Thyroid gland (tissue), 4 donors: ENCODE data around the gene DNMT3A.

Experiments used
- POLR2A ChIP-seq, 2 donors: fragments of 450-650 bp; IDR thresholded peaks; one replicate each; pipeline ENCODE4 v1.6.1; 2017; ENCODE audit warnings: antibody characterized with exemption in 2 of 2, mild to moderate bottlenecking in 2 of 2, moderate library complexity in 1 of 2
- TF ChIP-seq, protein P1 (sequence below), 6 experiments: fragments of 200-600 bp in 3 of 6; fragments of 450-650 bp in 3 of 6; sonication (generic) in 3 of 6; IDR thresholded peaks; one replicate each; pipeline ENCODE4 v1.5.1; 2016 to 2019; ENCODE audit warnings: antibody characterized with exemption in 6 of 6, mild to moderate bottlenecking in 2 of 6, inconsistent platforms in 1 of 6, moderate library complexity in 1 of 6

- TF ChIP-seq, protein P1, sequence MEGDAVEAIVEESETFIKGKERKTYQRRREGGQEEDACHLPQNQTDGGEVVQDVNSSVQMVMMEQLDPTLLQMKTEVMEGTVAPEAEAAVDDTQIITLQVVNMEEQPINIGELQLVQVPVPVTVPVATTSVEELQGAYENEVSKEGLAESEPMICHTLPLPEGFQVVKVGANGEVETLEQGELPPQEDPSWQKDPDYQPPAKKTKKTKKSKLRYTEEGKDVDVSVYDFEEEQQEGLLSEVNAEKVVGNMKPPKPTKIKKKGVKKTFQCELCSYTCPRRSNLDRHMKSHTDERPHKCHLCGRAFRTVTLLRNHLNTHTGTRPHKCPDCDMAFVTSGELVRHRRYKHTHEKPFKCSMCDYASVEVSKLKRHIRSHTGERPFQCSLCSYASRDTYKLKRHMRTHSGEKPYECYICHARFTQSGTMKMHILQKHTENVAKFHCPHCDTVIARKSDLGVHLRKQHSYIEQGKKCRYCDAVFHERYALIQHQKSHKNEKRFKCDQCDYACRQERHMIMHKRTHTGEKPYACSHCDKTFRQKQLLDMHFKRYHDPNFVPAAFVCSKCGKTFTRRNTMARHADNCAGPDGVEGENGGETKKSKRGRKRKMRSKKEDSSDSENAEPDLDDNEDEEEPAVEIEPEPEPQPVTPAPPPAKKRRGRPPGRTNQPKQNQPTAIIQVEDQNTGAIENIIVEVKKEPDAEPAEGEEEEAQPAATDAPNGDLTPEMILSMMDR (IDR thresholded peaks at IDR 0.05): no peak
- no peak for TF ChIP-seq POLR2A (IDR thresholded peaks at IDR 0.05)
Observed at GRCh38 chr2:25198576-25198975, 143.1 kb downstream of the DNMT3A start.
